ENCODE measurements around the gene MDH1B.
A peak's percentile ranks its signal among the peaks of the same experiment; 100 is the strongest.
"Not testable (repeated sequence)": the region's sequence is repeated elsewhere in the genome, so short reads cannot be mapped to it uniquely, and the experiment has no call there.

Gene MDH1B

GRCh38 chr2:206765242-206766056 lies at the start of gene MDH1B, which contains the start of gene FASTKD2:
Gene MDH1B (minus strand): TSS chr2:206765328. CDS start chr2:206765271, 57 bp downstream.
Gene FASTKD2 (plus strand): TSS chr2:206765606. CDS start chr2:206766694, 1,088 bp downstream.
- peak; percentile 94 for DNase-seq

DNA sequence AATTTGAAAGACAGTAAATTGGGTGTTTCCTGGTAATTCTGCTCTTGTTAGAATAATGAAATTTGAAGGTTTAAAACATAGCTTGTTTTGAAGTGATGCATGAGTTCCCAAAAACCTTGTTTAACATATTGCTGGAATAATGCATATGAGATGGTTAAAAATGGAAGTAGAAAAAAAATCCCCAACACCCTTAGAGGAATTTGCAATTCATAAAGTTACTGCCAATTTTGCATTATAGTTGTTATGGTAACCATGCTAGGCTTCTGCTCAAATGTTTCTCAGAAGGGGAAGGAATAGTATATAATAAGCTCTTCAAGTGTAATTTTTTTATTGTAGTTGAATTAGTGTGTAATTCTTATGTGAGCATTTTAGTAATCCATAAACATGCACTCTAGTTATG lies 49.4 kb upstream of the MDH1B start:
- DNase-seq = no peak

DNA sequence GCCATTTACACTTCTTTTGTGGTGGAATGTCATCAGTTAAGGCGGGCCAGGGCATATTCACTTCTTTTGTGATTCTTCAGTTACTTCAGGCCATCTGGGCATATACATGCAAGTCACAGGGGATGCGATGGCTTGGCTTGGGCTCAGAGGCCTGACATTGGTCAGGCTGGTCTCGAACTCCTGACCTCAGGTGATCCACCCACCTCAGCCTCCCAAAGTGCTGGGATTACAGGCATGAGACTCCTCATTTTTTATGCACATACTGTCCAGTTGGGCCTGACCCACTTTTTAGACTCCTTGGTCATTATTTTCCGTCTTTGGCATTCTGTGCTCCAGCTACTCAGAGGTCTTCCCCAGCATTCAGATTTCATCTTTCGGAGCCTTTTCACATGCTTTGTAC lies 47.3 kb upstream of the MDH1B start:
- not testable (repeated sequence) for DNase-seq

GRCh38 chr2:206807624-206808023 lies 42.5 kb upstream of the MDH1B start:
- DNase-seq = not testable (repeated sequence)

GRCh38 chr2:206805887-206806607 lies 40.9 kb upstream of the MDH1B start:
- peak; percentile 10 for DNase-seq

GRCh38 chr2:206804326-206804725 lies 39.2 kb upstream of the MDH1B start:
- DNase-seq = no peak

GRCh38 chr2:206802654-206803514 lies 37.8 kb upstream of the MDH1B start:
- DNase-seq = no peak

- no peak for DNase-seq
Observed at GRCh38 chr2:206801418-206802189, 36.5 kb upstream of the MDH1B start.

DNA sequence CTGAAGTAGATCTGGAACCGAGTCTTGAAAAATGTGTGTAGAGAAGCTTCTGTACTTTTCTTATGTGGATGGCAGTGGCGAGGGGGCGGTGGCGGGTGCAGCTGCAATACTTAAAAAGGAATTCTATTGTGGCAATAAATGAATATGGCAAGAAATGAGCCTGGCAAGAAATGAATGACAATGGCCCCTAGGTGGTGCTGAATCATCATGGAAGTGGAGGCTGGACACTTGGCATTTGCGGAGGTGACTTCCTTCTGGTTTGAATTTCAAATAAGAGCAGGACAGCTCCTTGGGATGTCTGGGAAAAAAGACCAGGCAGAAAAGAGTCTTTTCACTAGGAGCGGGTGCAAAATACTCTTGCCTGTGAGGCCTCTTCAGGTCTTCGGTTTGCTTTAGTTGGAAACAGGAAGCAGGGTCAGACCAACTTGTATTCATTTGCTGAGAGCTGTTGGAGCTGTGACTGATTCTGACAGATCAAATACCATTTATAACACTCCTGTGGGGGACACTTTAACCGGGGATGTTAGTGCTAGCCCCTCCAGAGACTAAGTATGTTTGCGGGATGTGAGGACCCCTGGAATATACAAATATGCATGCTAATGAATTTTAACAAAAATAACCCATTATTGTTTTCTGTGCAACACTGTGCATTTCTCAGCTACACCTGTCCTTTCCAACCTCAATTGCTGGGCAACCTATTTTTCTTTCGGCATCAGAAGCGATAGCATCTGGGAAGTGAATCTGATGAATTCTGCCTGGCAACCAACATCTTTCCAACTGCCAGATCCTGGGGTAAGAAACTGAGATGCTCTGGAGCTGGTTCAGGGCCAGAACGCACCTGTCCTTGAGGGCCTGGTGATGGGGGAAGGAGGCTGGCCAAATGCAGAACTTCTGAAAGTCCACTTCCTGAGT lies 35.6 kb upstream of the MDH1B start:
- DNase-seq = peak; percentile 68

DNA sequence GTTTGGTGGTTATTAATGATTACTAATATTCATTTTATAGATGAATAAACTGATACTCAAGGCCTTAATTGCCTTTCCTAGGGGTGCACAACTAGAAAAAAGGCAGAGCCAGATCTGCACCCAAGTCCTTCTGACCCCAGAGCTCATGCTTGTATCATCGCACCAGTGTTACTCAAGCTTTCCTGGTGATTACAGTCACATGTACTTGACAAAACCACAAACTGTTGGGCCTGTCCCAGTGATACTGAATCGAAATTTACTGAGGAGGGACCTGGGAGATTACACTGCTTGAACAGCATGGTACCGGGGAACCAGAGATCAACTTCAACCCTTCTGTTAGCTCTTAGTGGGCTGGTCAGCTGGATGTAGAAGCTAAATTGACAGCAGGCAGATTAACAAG lies 34.0 kb upstream of the MDH1B start:
- peak; percentile 45 for DNase-seq

DNA sequence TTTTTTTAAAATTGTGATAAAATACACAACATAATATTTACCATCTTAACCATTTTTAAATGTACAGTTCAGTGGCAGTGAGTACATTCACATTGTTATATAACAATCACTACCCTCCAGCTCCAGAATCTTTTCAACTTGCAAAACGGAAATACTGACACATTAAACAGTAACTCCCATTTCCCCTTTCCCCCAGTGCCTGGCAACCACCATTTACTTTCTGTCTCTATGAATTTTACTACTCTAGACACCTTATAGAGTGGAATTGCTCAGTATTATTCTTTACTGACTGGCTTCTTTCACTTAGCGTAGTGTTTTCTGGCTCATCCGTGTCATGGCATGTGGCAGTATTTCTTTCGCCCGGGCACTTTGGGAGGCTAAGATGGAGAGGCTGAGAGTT lies 32.9 kb upstream of the MDH1B start:
- DNase-seq = no peak

GRCh38 chr2:206797376-206797775 lies 32.2 kb upstream of the MDH1B start:
- no peak for DNase-seq

GRCh38 chr2:206792645-206793044 lies 27.5 kb upstream of the MDH1B start:
- DNase-seq = no peak

DNA sequence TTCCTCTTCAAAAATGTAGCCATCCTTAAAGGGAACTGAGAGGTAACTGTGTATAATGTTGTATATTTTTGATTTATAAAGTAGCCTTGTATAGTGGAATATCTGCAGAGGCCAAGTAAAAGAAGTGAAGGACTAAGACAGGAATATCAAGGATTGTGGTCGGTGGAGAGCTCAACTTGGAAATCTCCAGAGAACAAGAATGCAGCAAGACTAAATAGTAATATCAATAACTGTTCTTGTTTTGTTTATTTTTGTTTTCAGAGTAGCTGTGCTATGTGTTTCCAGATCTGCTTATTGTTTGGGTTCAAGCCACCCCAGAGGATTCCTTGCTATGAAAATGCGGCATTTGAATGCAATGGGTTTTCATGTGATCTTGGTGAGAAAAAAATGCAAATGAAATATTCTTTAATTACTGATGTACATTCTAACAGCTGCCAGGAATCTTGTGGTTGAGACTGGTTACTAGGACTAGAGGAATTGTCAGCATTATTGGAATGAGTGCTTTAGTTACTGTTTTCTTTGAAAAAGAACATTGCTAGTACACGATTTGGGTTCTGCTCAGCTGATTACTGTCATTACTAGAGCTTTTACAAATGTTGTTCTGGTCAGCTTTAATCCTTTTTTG lies 25.3 kb upstream of the MDH1B start:
- no peak for DNase-seq

GRCh38 chr2:206784559-206785353 lies 19.6 kb upstream of the MDH1B start:
- DNase-seq = no peak

DNA sequence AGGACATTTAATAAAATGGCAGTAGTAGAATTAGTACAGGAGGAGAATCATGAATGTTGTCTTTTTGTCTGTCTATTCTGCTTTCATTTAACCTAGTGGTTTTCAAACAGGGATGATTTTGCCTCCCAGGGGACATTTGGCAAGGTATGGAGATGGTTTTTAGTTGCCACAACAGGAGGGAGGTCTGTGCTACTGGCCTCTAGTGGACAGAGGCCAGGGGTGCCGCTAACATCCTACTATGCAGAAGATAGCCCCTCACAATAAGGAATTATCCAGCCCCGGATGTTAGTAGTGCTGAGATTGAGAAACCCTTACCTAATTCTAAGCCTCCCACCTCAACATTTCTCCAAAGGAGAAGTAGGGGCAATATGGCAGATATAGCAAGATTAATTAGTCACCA lies 18.6 kb upstream of the MDH1B start:
- DNase-seq = no peak

GRCh38 chr2:206780671-206781070 lies 15.5 kb upstream of the MDH1B start:
- DNase-seq = no peak

GRCh38 chr2:206776432-206776831 lies 11.3 kb upstream of the MDH1B start:
- no peak for DNase-seq

- no peak for DNase-seq
Observed at GRCh38 chr2:206774871-206775270, 9.7 kb upstream of the MDH1B start.
